ENCODE data around the gene ZNRF3.

ZNRF3 gene

DNA sequence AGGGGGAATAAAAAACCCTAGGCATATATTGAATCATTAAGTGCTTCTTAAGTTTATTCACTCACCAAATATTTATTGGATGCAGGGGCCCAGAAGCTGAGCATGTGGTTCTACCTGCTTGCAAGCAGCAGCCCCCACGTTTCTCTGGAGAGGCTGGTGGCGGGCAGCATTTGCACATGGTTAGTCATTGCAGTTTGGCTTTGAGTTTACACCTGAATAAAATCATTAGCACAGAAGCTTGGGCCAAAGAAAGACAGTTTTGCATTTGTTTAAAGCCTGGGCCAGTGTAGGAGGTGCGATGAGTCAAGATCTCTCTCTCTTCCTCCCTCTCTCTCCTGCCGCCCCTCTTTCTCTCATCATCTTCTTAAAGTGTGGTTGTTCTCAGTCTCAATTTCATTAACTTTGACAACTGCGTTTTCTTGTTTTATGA lies 105.7 kb downstream of the ZNRF3 start:
- TF ChIP-seq CEBPB (IDR thresholded peaks at IDR 0.05) (no peak), CREB1 (IDR thresholded peaks at IDR 0.05; ENCODE audit: low read depth) (no peak)
- TF ChIP-seq, protein P1, sequence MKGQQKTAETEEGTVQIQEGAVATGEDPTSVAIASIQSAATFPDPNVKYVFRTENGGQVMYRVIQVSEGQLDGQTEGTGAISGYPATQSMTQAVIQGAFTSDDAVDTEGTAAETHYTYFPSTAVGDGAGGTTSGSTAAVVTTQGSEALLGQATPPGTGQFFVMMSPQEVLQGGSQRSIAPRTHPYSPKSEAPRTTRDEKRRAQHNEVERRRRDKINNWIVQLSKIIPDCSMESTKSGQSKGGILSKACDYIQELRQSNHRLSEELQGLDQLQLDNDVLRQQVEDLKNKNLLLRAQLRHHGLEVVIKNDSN (IDR thresholded peaks at IDR 0.05), result no peak

DNA sequence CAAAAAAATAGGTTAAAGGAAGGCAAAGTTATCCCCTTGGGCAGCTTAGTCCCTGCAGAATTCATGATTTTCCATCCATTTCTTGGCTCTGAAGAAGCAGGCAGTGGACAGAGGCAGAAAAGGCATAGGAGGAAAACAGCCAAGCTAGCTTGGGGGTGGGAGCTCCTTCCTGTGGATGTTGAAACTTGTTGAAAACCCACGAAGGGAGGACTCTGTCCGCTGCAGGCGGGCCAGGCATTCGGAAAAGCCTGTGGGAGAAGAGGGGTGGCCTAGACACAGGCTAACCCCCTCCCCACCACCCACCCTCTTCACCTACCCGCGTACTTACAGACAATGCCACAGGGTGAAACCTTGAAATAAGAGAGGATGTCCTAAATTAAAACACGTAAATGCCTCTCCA lies 106.1 kb downstream of the ZNRF3 start:
- TF ChIP-seq, protein P1 (IDR thresholded peaks at IDR 0.05), result no peak
- TF ChIP-seq TAF1 (IDR thresholded peaks at IDR 0.05; ENCODE audit: low read depth) (no peak), YY1 (IDR thresholded peaks at IDR 0.05; ENCODE audit: low read depth) (no peak), TEAD4 (IDR thresholded peaks at IDR 0.05) (no peak), CEBPB (IDR thresholded peaks at IDR 0.05) (no peak), RAD21 (IDR thresholded peaks at IDR 0.05; ENCODE audit: low read depth) (no peak), TCF12 (IDR thresholded peaks at IDR 0.05; ENCODE audit: low read depth) (no peak), MAX (IDR thresholded peaks at IDR 0.05) (no peak)
- TF ChIP-seq, protein P2, sequence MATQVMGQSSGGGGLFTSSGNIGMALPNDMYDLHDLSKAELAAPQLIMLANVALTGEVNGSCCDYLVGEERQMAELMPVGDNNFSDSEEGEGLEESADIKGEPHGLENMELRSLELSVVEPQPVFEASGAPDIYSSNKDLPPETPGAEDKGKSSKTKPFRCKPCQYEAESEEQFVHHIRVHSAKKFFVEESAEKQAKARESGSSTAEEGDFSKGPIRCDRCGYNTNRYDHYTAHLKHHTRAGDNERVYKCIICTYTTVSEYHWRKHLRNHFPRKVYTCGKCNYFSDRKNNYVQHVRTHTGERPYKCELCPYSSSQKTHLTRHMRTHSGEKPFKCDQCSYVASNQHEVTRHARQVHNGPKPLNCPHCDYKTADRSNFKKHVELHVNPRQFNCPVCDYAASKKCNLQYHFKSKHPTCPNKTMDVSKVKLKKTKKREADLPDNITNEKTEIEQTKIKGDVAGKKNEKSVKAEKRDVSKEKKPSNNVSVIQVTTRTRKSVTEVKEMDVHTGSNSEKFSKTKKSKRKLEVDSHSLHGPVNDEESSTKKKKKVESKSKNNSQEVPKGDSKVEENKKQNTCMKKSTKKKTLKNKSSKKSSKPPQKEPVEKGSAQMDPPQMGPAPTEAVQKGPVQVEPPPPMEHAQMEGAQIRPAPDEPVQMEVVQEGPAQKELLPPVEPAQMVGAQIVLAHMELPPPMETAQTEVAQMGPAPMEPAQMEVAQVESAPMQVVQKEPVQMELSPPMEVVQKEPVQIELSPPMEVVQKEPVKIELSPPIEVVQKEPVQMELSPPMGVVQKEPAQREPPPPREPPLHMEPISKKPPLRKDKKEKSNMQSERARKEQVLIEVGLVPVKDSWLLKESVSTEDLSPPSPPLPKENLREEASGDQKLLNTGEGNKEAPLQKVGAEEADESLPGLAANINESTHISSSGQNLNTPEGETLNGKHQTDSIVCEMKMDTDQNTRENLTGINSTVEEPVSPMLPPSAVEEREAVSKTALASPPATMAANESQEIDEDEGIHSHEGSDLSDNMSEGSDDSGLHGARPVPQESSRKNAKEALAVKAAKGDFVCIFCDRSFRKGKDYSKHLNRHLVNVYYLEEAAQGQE (IDR thresholded peaks at IDR 0.05; ENCODE audit: low read depth), result no peak

DNA sequence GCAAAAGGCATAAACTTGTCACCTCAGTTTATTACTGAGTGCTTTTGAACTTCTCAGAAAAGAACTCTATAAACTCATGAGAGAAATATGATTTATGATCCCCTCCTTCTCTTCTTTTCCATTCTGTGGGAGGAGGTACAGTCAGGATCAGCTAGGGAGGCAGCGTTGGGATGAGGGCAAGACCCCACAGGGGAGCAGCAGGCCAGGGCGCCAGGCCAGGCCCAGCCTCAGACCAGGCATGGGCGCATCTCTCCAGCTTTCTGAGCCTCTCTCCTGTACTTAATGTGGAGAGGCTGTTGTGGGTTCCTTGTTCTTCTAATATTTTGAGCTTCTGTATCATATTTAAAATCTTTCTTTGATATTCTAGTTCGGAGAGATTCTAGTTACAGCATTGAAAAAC lies 106.5 kb downstream of the ZNRF3 start:
- TF ChIP-seq CEBPB (IDR thresholded peaks at IDR 0.05), result no peak
- no peak for TF ChIP-seq TAF1 (IDR thresholded peaks at IDR 0.05; ENCODE audit: low read depth)
- no peak for TF ChIP-seq NFIC (IDR thresholded peaks at IDR 0.05)
- TF ChIP-seq FOXM1 (IDR thresholded peaks at IDR 0.05; ENCODE audit: borderline replicate concordance, low read depth), result no peak
- TF ChIP-seq EGR1 (IDR thresholded peaks at IDR 0.05), result no peak
- TF ChIP-seq YY1 (IDR thresholded peaks at IDR 0.05; ENCODE audit: low read depth), result no peak
- TF ChIP-seq, protein P2 (IDR thresholded peaks at IDR 0.05; ENCODE audit: low read depth), result no peak
- TF ChIP-seq MAX (IDR thresholded peaks at IDR 0.05), result no peak
- TF ChIP-seq TCF12 (IDR thresholded peaks at IDR 0.05; ENCODE audit: low read depth), result no peak
- TF ChIP-seq, protein P1 (IDR thresholded peaks at IDR 0.05), result no peak
- TF ChIP-seq ZBTB7A (IDR thresholded peaks at IDR 0.05; ENCODE audit: low read depth), result no peak
- TF ChIP-seq EP300 (IDR thresholded peaks at IDR 0.05; ENCODE audit: borderline replicate concordance), result no peak

GRCh38 chr22:28992565-28993356 lies 109.4 kb downstream of the ZNRF3 start:
- TF ChIP-seq CEBPB (IDR thresholded peaks at IDR 0.05), result no peak
- TF ChIP-seq RAD21 (IDR thresholded peaks at IDR 0.05; ENCODE audit: low read depth), result no peak
- TF ChIP-seq, protein P2 (IDR thresholded peaks at IDR 0.05; ENCODE audit: low read depth), result no peak
- no peak for TF ChIP-seq EGR1 (IDR thresholded peaks at IDR 0.05)
- TF ChIP-seq CREB1 (IDR thresholded peaks at IDR 0.05; ENCODE audit: low read depth), result no peak
- TF ChIP-seq, protein P1 (IDR thresholded peaks at IDR 0.05), result no peak
- no peak for TF ChIP-seq TAF1 (IDR thresholded peaks at IDR 0.05; ENCODE audit: low read depth)
- no peak for TF ChIP-seq TEAD4 (IDR thresholded peaks at IDR 0.05)
- no peak for TF ChIP-seq YY1 (IDR thresholded peaks at IDR 0.05; ENCODE audit: low read depth)
- no peak for TF ChIP-seq MAX (IDR thresholded peaks at IDR 0.05)
- TF ChIP-seq ZBTB7A (IDR thresholded peaks at IDR 0.05; ENCODE audit: low read depth), result no peak
- TF ChIP-seq FOXM1 (IDR thresholded peaks at IDR 0.05; ENCODE audit: borderline replicate concordance, low read depth), result no peak
- no peak for TF ChIP-seq TCF12 (IDR thresholded peaks at IDR 0.05; ENCODE audit: low read depth)
- TF ChIP-seq EP300 (IDR thresholded peaks at IDR 0.05; ENCODE audit: borderline replicate concordance), result no peak
- no peak for TF ChIP-seq NFIC (IDR thresholded peaks at IDR 0.05)

All from Ishikawa (cell line).